ENCODE data around the gene ISOC1.

DNA sequence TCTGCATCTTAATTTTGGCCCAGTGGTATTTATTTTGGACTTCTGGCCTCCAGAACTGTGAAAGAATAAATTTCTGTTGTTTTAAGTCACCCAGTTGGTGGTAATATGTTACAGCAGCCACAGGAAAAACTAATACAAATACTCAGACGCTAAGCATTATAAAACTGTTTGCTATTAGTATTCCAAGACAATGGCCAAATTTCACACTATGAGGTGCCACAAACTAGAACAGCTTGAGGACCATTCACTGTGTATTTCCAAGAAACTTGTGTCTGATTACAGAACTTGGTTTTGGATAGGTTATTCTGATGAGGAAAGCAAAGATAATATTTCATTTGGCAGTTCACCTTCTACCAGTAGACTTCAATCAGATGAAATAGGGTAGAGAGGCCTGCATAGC, 16.3 kb upstream of the ISOC1 start:
- TF ChIP-seq POLR2AphosphoS5 (IDR thresholded peaks at IDR 0.05; ENCODE audit: low read depth, low read length), result no peak
- TF ChIP-seq POLR2A (IDR thresholded peaks at IDR 0.05; ENCODE audit: low read depth, low read length), result no peak
- no peak for TF ChIP-seq POU2F2 (IDR thresholded peaks at IDR 0.05; ENCODE audit: low read depth, low read length)
- no peak for TF ChIP-seq TAF1 (IDR thresholded peaks at IDR 0.05; ENCODE audit: low read depth, low read length)
- TF ChIP-seq PAX5 (IDR thresholded peaks at IDR 0.05; ENCODE audit: insufficient read depth, low read length, severe bottlenecking), result no peak
- no peak for TF ChIP-seq SPI1 (IDR thresholded peaks at IDR 0.05; ENCODE audit: low read depth, low read length)
